ENCODE data around the gene NLRP10.

GRCh38 chr11:8000390-8000789, 35.1 kb upstream of the NLRP10 start:
- TF ChIP-seq, protein P1, sequence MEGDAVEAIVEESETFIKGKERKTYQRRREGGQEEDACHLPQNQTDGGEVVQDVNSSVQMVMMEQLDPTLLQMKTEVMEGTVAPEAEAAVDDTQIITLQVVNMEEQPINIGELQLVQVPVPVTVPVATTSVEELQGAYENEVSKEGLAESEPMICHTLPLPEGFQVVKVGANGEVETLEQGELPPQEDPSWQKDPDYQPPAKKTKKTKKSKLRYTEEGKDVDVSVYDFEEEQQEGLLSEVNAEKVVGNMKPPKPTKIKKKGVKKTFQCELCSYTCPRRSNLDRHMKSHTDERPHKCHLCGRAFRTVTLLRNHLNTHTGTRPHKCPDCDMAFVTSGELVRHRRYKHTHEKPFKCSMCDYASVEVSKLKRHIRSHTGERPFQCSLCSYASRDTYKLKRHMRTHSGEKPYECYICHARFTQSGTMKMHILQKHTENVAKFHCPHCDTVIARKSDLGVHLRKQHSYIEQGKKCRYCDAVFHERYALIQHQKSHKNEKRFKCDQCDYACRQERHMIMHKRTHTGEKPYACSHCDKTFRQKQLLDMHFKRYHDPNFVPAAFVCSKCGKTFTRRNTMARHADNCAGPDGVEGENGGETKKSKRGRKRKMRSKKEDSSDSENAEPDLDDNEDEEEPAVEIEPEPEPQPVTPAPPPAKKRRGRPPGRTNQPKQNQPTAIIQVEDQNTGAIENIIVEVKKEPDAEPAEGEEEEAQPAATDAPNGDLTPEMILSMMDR (IDR thresholded peaks at IDR 0.05), result no peak
- no peak for TF ChIP-seq POLR2A (IDR thresholded peaks at IDR 0.05)
